ENCODE measurements around the gene TAPBP.
"Not testable (repeated sequence)": the region's sequence is repeated elsewhere in the genome, so short reads cannot be mapped to it uniquely, and the experiment has no call there.

Gene TAPBP

GRCh38 chr6:33343953-33344611, 30.2 kb upstream of the TAPBP start:
- Histone ChIP-seq H3K36me3 (ENCODE audit: control insufficient read depth in 1 of 2, insufficient read depth in 2 of 2, low read length in 2 of 2) (no peaks in the 10 kb centered on the region), H3K4me3 (ENCODE audit: low read depth in 1 of 2, low read length in 2 of 2) (peak overlapping the region in 1 of 2 donors; percentile 13), H3K27me3 (ENCODE audit: control insufficient read depth in 1 of 2, insufficient read depth in 2 of 2, low read length in 2 of 2) (no peaks in the 10 kb centered on the region), H3K4me1 (ENCODE audit: control insufficient read depth in 1 of 2, insufficient read depth in 2 of 2, low read length in 2 of 2) (peaks cover 5 to 16% of the 10 kb centered on the region in 2 donors), H3K9me3 (ENCODE audit: control insufficient read depth in 1 of 2, low read length in 2 of 2) (no peaks in the 10 kb centered on the region), H3K27ac (ENCODE audit: low read depth, low read length) (no peak overlapping the region), H3K9ac (ENCODE audit: low read depth in 1 of 2, low read length in 2 of 2) (no peak overlapping the region)

- not testable (repeated sequence) for H3K4me3 ChIP-seq (ENCODE audit: low read depth in 1 of 2, low read length in 2 of 2); H3K9me3 ChIP-seq (ENCODE audit: control insufficient read depth in 1 of 2, low read length in 2 of 2); H3K27me3 ChIP-seq (ENCODE audit: control insufficient read depth in 1 of 2, insufficient read depth in 2 of 2, low read length in 2 of 2); H3K36me3 ChIP-seq (ENCODE audit: control insufficient read depth in 1 of 2, insufficient read depth in 2 of 2, low read length in 2 of 2); H3K9ac ChIP-seq (ENCODE audit: low read depth in 1 of 2, low read length in 2 of 2); H3K27ac ChIP-seq (ENCODE audit: low read depth, low read length)
- H3K4me1 ChIP-seq (ENCODE audit: control insufficient read depth in 1 of 2, insufficient read depth in 2 of 2, low read length in 2 of 2) = peaks cover 5 to 16% of the 10 kb centered on the region in 2 donors
These were observed 29.7 kb upstream of the TAPBP start for GRCh38 chr6:33343606-33343952.

- Histone ChIP-seq H3K4me1 (ENCODE audit: control insufficient read depth in 1 of 2, insufficient read depth in 2 of 2, low read length in 2 of 2) (peaks cover 0 to 3% of the 10 kb centered on the region in 2 donors), H3K27ac (ENCODE audit: low read depth, low read length) (no peak overlapping the region), H3K9me3 (ENCODE audit: control insufficient read depth in 1 of 2, low read length in 2 of 2) (no peaks in the 10 kb centered on the region), H3K4me3 (ENCODE audit: low read depth in 1 of 2, low read length in 2 of 2) (no peak overlapping the region), H3K36me3 (ENCODE audit: control insufficient read depth in 1 of 2, insufficient read depth in 2 of 2, low read length in 2 of 2) (no peaks in the 10 kb centered on the region), H3K27me3 (ENCODE audit: control insufficient read depth in 1 of 2, insufficient read depth in 2 of 2, low read length in 2 of 2) (no peaks in the 10 kb centered on the region), H3K9ac (ENCODE audit: low read depth in 1 of 2, low read length in 2 of 2) (no peak overlapping the region)
These were observed 25.3 kb upstream of the TAPBP start for GRCh38 chr6:33339193-33339592.

- no peaks in the 10 kb centered on the region for H3K4me1 ChIP-seq (ENCODE audit: control insufficient read depth in 1 of 2, insufficient read depth in 2 of 2, low read length in 2 of 2)
- no peaks in the 10 kb centered on the region for H3K9me3 ChIP-seq (ENCODE audit: control insufficient read depth in 1 of 2, low read length in 2 of 2)
- no peak overlapping the region for H3K4me3 ChIP-seq (ENCODE audit: low read depth in 1 of 2, low read length in 2 of 2)
- no peaks in the 10 kb centered on the region for H3K27me3 ChIP-seq (ENCODE audit: control insufficient read depth in 1 of 2, insufficient read depth in 2 of 2, low read length in 2 of 2)
- H3K36me3 ChIP-seq (ENCODE audit: control insufficient read depth in 1 of 2, insufficient read depth in 2 of 2, low read length in 2 of 2) = no peaks in the 10 kb centered on the region
- H3K9ac ChIP-seq (ENCODE audit: low read depth in 1 of 2, low read length in 2 of 2) = no peak overlapping the region
- H3K27ac ChIP-seq (ENCODE audit: low read depth, low read length) = no peak overlapping the region
These were observed 22.6 kb upstream of the TAPBP start for GRCh38 chr6:33336495-33336894.

GRCh38 chr6:33335916-33336315, 22.0 kb upstream of the TAPBP start:
- Histone ChIP-seq H3K4me3 (ENCODE audit: low read depth in 1 of 2, low read length in 2 of 2) (no peak overlapping the region), H3K9me3 (ENCODE audit: control insufficient read depth in 1 of 2, low read length in 2 of 2) (no peaks in the 10 kb centered on the region), H3K36me3 (ENCODE audit: control insufficient read depth in 1 of 2, insufficient read depth in 2 of 2, low read length in 2 of 2) (no peaks in the 10 kb centered on the region), H3K27me3 (ENCODE audit: control insufficient read depth in 1 of 2, insufficient read depth in 2 of 2, low read length in 2 of 2) (no peaks in the 10 kb centered on the region), H3K4me1 (ENCODE audit: control insufficient read depth in 1 of 2, insufficient read depth in 2 of 2, low read length in 2 of 2) (no peaks in the 10 kb centered on the region), H3K9ac (ENCODE audit: low read depth in 1 of 2, low read length in 2 of 2) (no peak overlapping the region), H3K27ac (ENCODE audit: low read depth, low read length) (no peak overlapping the region)

GRCh38 chr6:33333666-33334065, 19.8 kb upstream of the TAPBP start:
- Histone ChIP-seq H3K9ac (ENCODE audit: low read depth in 1 of 2, low read length in 2 of 2) (no peak overlapping the region), H3K9me3 (ENCODE audit: control insufficient read depth in 1 of 2, low read length in 2 of 2) (no peaks in the 10 kb centered on the region), H3K4me1 (ENCODE audit: control insufficient read depth in 1 of 2, insufficient read depth in 2 of 2, low read length in 2 of 2) (no peaks in the 10 kb centered on the region), H3K36me3 (ENCODE audit: control insufficient read depth in 1 of 2, insufficient read depth in 2 of 2, low read length in 2 of 2) (no peaks in the 10 kb centered on the region), H3K27me3 (ENCODE audit: control insufficient read depth in 1 of 2, insufficient read depth in 2 of 2, low read length in 2 of 2) (no peaks in the 10 kb centered on the region), H3K27ac (ENCODE audit: low read depth, low read length) (no peak overlapping the region), H3K4me3 (ENCODE audit: low read depth in 1 of 2, low read length in 2 of 2) (no peak overlapping the region)

- no peaks in the 10 kb centered on the region for H3K36me3 ChIP-seq (ENCODE audit: control insufficient read depth in 1 of 2, insufficient read depth in 2 of 2, low read length in 2 of 2)
These were observed 16.9 kb upstream of the TAPBP start for GRCh38 chr6:33330736-33331135.

GRCh38 chr6:33329058-33329457, 15.2 kb upstream of the TAPBP start:
- Histone ChIP-seq H3K9me3 (ENCODE audit: control insufficient read depth in 1 of 2, low read length in 2 of 2) (no peaks in the 10 kb centered on the region), H3K4me3 (ENCODE audit: low read depth in 1 of 2, low read length in 2 of 2) (no peak overlapping the region), H3K9ac (ENCODE audit: low read depth in 1 of 2, low read length in 2 of 2) (no peak overlapping the region)

More at GRCh38 chr6:33330736-33331135, 16.9 kb upstream of the TAPBP start:
- no peaks in the 10 kb centered on the region for H3K4me1 ChIP-seq (ENCODE audit: control insufficient read depth in 1 of 2, insufficient read depth in 2 of 2, low read length in 2 of 2)
- no peak overlapping the region for H3K4me3 ChIP-seq (ENCODE audit: low read depth in 1 of 2, low read length in 2 of 2)
- H3K9me3 ChIP-seq (ENCODE audit: control insufficient read depth in 1 of 2, low read length in 2 of 2) = no peaks in the 10 kb centered on the region
- H3K27ac ChIP-seq (ENCODE audit: low read depth, low read length) = no peak overlapping the region
- H3K27me3 ChIP-seq (ENCODE audit: control insufficient read depth in 1 of 2, insufficient read depth in 2 of 2, low read length in 2 of 2) = no peaks in the 10 kb centered on the region
- H3K9ac ChIP-seq (ENCODE audit: low read depth in 1 of 2, low read length in 2 of 2) = no peak overlapping the region

GRCh38 chr6:33324125-33324524, 10.2 kb upstream of the TAPBP start:
- peaks cover 38% of the 10 kb centered on the region in 2 donors for H3K4me1 ChIP-seq (ENCODE audit: control insufficient read depth in 1 of 2, insufficient read depth in 2 of 2, low read length in 2 of 2)
- peak overlapping the region; percentile 77 for H3K27ac ChIP-seq (ENCODE audit: low read depth, low read length)
- H3K27me3 ChIP-seq (ENCODE audit: control insufficient read depth in 1 of 2, insufficient read depth in 2 of 2, low read length in 2 of 2) = no peaks in the 10 kb centered on the region
- peak overlapping the region; percentile 63 to 79 for H3K9ac ChIP-seq (ENCODE audit: low read depth in 1 of 2, low read length in 2 of 2)
- no peaks in the 10 kb centered on the region for H3K9me3 ChIP-seq (ENCODE audit: control insufficient read depth in 1 of 2, low read length in 2 of 2)
- peak overlapping the region; percentile 94 to 96 for H3K4me3 ChIP-seq (ENCODE audit: low read depth in 1 of 2, low read length in 2 of 2)
- peaks cover 20 to 23% of the 10 kb centered on the region in 2 donors for H3K36me3 ChIP-seq (ENCODE audit: control insufficient read depth in 1 of 2, insufficient read depth in 2 of 2, low read length in 2 of 2)

More at GRCh38 chr6:33329058-33329457, 15.2 kb upstream of the TAPBP start:
- H3K4me1 ChIP-seq (ENCODE audit: control insufficient read depth in 1 of 2, insufficient read depth in 2 of 2, low read length in 2 of 2) = peaks cover 0 to 3% of the 10 kb centered on the region in 2 donors
- H3K27me3 ChIP-seq (ENCODE audit: control insufficient read depth in 1 of 2, insufficient read depth in 2 of 2, low read length in 2 of 2) = no peaks in the 10 kb centered on the region
- H3K36me3 ChIP-seq (ENCODE audit: control insufficient read depth in 1 of 2, insufficient read depth in 2 of 2, low read length in 2 of 2) = no peaks in the 10 kb centered on the region
- no peak overlapping the region for H3K27ac ChIP-seq (ENCODE audit: low read depth, low read length)

GRCh38 chr6:33323623-33323948, 9.7 kb upstream of the TAPBP start:
- Histone ChIP-seq H3K9ac (ENCODE audit: low read depth in 1 of 2, low read length in 2 of 2) (peak overlapping the region; percentile 63 to 79), H3K27me3 (ENCODE audit: control insufficient read depth in 1 of 2, insufficient read depth in 2 of 2, low read length in 2 of 2) (no peaks in the 10 kb centered on the region), H3K9me3 (ENCODE audit: control insufficient read depth in 1 of 2, low read length in 2 of 2) (no peaks in the 10 kb centered on the region), H3K4me3 (ENCODE audit: low read depth in 1 of 2, low read length in 2 of 2) (peak overlapping the region; percentile 94 to 96), H3K4me1 (ENCODE audit: control insufficient read depth in 1 of 2, insufficient read depth in 2 of 2, low read length in 2 of 2) (peaks cover 43 to 44% of the 10 kb centered on the region in 2 donors), H3K27ac (ENCODE audit: low read depth, low read length) (peak overlapping the region; percentile 77), H3K36me3 (ENCODE audit: control insufficient read depth in 1 of 2, insufficient read depth in 2 of 2, low read length in 2 of 2) (peaks cover 25 to 28% of the 10 kb centered on the region in 2 donors)

Data from duodenal mucosa (tissue), 2 donors.